ENCODE data around the gene RAB36.

The RAB36 gene

DNA sequence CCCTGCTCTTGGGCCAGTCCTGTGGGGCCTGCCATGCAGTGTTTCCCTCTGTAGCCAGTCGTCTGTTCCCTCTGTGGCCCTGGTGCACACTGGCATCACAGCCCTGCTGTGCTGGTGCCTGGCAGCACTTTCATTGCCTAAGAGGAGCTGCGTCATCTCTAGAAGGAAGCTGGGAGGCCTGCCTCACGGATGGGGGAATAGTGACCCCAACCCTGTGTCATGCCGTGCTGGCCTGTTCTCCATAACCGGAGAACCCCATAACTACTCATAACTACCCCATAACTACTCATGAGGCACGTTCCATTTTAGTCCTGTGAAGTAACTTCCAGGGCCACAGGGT lies 14.0 kb downstream of the RAB36 start:
- peak overlapping the region; percentile 34 for H2BK12ac ChIP-seq (ENCODE audit: low read length)
- no peak overlapping the region for H2BK120ac ChIP-seq (ENCODE audit: low read depth, low read length)
- H3K4ac ChIP-seq (ENCODE audit: low read length) = peak overlapping the region; percentile 68
- DNase-seq (ENCODE audit: low spot score) = no peak
- peak overlapping the region; percentile 86 for H3K23ac ChIP-seq (ENCODE audit: low read depth, low read length, poor library complexity)
- no peak overlapping the region for H3K4me3 ChIP-seq (ENCODE audit: low read length in 2 of 2)
- no peak overlapping the region for H2AFZ ChIP-seq (ENCODE audit: low read length)
- H3K27ac ChIP-seq (replicated peaks; ENCODE audit: low read length) = no peak overlapping the region
- H3K27me3 ChIP-seq (ENCODE audit: control insufficient read depth in 3 of 3, insufficient read depth in 3 of 3, low read depth in 1 of 3, low read length in 3 of 3) = no peaks in the 10 kb centered on the region
- H3K9me3 ChIP-seq (replicated peaks in 1 of 2; ENCODE audit: control insufficient read depth in 2 of 2, insufficient read depth in 1 of 2, low read depth in 1 of 2, low read length in 2 of 2) = no peaks in the 10 kb centered on the region
- H4K91ac ChIP-seq (ENCODE audit: low read depth, low read length, poor library complexity) = no peak overlapping the region
- peak overlapping the region; percentile 71 for H3K18ac ChIP-seq (ENCODE audit: low read length)
- WGBS, 2 donors (ENCODE audit: extremely low coverage in 2 of 2, insufficient read length in 2 of 2, insufficient replicate concordance in 1 of 2) = no CpG with 5 or more reads among the region's 6 CpGs
- H4K8ac ChIP-seq (ENCODE audit: low read depth, low read length) = no peak overlapping the region
- peaks cover 0 to 36% of the 10 kb centered on the region in 2 donors for H3K36me3 ChIP-seq (replicated peaks in 1 of 2; ENCODE audit: control insufficient read depth in 2 of 2, insufficient read depth in 2 of 2, low read length in 2 of 2)
- peak overlapping the region; percentile 77 for H2BK15ac ChIP-seq (ENCODE audit: low read length)
- H3K4me1 ChIP-seq (ENCODE audit: control insufficient read depth in 2 of 2, insufficient read depth in 1 of 2, low read depth in 1 of 2, low read length in 2 of 2) = peaks cover under 1 to 10% of the 10 kb centered on the region in 2 donors
- H3K79me1 ChIP-seq (ENCODE audit: low read depth, low read length) = no peaks in the 10 kb centered on the region
- H2BK5ac ChIP-seq (ENCODE audit: low read length) = no peak overlapping the region
- H2AK5ac ChIP-seq (ENCODE audit: low read depth, low read length) = peak overlapping the region; percentile 73
- H3K9ac ChIP-seq (ENCODE audit: low read depth, low read length, poor library complexity) = peak overlapping the region; percentile 63
- no peak overlapping the region for H3K4me2 ChIP-seq (ENCODE audit: insufficient read depth, low read length, poor library complexity, severe bottlenecking)
- H3K14ac ChIP-seq (ENCODE audit: low read length) = no peak overlapping the region

DNA sequence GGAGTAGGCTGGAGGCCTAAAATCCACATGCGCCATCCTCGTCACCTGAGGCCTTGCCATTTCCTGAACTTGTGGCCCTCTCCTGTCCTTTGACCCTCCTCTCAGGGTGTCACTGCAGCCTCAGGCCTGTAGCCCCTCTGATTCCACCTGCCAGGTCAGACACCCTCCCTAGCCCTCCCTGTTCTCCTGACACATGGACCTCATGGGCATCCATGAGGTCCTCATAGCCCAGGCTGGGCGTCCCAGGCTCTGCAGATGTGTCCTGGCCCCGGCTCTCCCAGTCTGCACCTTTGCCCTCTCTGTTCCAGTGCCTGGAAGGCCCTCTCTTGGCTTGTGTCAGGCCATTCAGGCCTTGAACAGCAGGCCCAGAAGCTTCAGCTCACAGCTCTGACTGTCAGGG lies 15.8 kb downstream of the RAB36 start:
- Histone ChIP-seq H2BK5ac (ENCODE audit: low read length) (no peak overlapping the region), H3K23ac (ENCODE audit: low read depth, low read length, poor library complexity) (peak overlapping the region; percentile 86), H3K79me1 (ENCODE audit: low read depth, low read length) (no peaks in the 10 kb centered on the region), H3K4me2 (ENCODE audit: insufficient read depth, low read length, poor library complexity, severe bottlenecking) (no peak overlapping the region), H3K36me3 (replicated peaks in 1 of 2; ENCODE audit: control insufficient read depth in 2 of 2, insufficient read depth in 2 of 2, low read length in 2 of 2) (peaks cover 2 to 22% of the 10 kb centered on the region in 2 donors), H2BK12ac (ENCODE audit: low read length) (no peak overlapping the region), H3K9me3 (replicated peaks in 1 of 2; ENCODE audit: control insufficient read depth in 2 of 2, insufficient read depth in 1 of 2, low read depth in 1 of 2, low read length in 2 of 2) (no peaks in the 10 kb centered on the region), H2BK15ac (ENCODE audit: low read length) (no peak overlapping the region), H3K4ac (ENCODE audit: low read length) (no peak overlapping the region), H3K4me3 (ENCODE audit: low read length in 2 of 2) (no peak overlapping the region), H4K8ac (ENCODE audit: low read depth, low read length) (no peak overlapping the region), H4K91ac (ENCODE audit: low read depth, low read length, poor library complexity) (no peak overlapping the region), H3K4me1 (ENCODE audit: control insufficient read depth in 2 of 2, insufficient read depth in 1 of 2, low read depth in 1 of 2, low read length in 2 of 2) (peaks cover 2 to 9% of the 10 kb centered on the region in 2 donors), H3K27ac (replicated peaks; ENCODE audit: low read length) (no peak overlapping the region), H2AK5ac (ENCODE audit: low read depth, low read length) (no peak overlapping the region), H2BK120ac (ENCODE audit: low read depth, low read length) (no peak overlapping the region), H3K18ac (ENCODE audit: low read length) (no peak overlapping the region), H3K27me3 (ENCODE audit: control insufficient read depth in 3 of 3, insufficient read depth in 3 of 3, low read depth in 1 of 3, low read length in 3 of 3) (no peaks in the 10 kb centered on the region), H3K9ac (ENCODE audit: low read depth, low read length, poor library complexity) (no peak overlapping the region), H2AFZ (ENCODE audit: low read length) (no peak overlapping the region), H3K14ac (ENCODE audit: low read length) (no peak overlapping the region)
- no peak for DNase-seq (ENCODE audit: low spot score)
- WGBS, 2 donors (ENCODE audit: extremely low coverage in 2 of 2, insufficient read length in 2 of 2, insufficient replicate concordance in 1 of 2) = no CpG with 5 or more reads among the region's 4 CpGs

DNA sequence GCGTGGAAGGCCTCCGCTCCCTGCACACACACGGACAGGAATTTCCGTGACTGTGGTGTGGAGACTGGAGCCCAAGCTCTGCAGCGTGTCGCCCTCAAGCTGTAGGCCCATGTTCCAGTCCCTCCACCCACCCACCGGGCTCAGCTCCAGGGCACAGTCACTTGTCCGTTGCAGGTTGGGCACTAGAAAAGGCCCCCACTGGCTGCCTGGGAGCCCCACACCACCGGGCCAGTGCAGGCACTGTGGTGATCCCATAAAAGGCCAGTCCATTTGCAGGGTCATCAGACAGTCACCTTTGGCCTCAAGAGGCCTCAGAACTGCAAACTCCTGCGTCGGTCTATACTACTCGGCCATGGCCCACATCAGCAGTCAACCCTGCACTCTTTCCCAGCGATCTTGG lies 16.3 kb downstream of the RAB36 start:
- H2AK5ac ChIP-seq (ENCODE audit: low read depth, low read length) = no peak overlapping the region
- no peak overlapping the region for H4K8ac ChIP-seq (ENCODE audit: low read depth, low read length)
- no peaks in the 10 kb centered on the region for H3K27me3 ChIP-seq (ENCODE audit: control insufficient read depth in 3 of 3, insufficient read depth in 3 of 3, low read depth in 1 of 3, low read length in 3 of 3)
- WGBS, 2 donors (ENCODE audit: extremely low coverage in 2 of 2, insufficient read length in 2 of 2, insufficient replicate concordance in 1 of 2) = no CpG with 5 or more reads among the region's 13 CpGs
- H3K4ac ChIP-seq (ENCODE audit: low read length) = no peak overlapping the region
- H3K14ac ChIP-seq (ENCODE audit: low read length) = no peak overlapping the region
- no peak overlapping the region for H3K4me2 ChIP-seq (ENCODE audit: insufficient read depth, low read length, poor library complexity, severe bottlenecking)
- peak overlapping the region; percentile 7 for H3K9ac ChIP-seq (ENCODE audit: low read depth, low read length, poor library complexity)
- peaks cover 2 to 11% of the 10 kb centered on the region in 2 donors for H3K4me1 ChIP-seq (ENCODE audit: control insufficient read depth in 2 of 2, insufficient read depth in 1 of 2, low read depth in 1 of 2, low read length in 2 of 2)
- H4K91ac ChIP-seq (ENCODE audit: low read depth, low read length, poor library complexity) = no peak overlapping the region
- peaks cover 2 to 20% of the 10 kb centered on the region in 2 donors for H3K36me3 ChIP-seq (replicated peaks in 1 of 2; ENCODE audit: control insufficient read depth in 2 of 2, insufficient read depth in 2 of 2, low read length in 2 of 2)
- no peak overlapping the region for H2AFZ ChIP-seq (ENCODE audit: low read length)
- H3K18ac ChIP-seq (ENCODE audit: low read length) = no peak overlapping the region
- H3K27ac ChIP-seq (replicated peaks; ENCODE audit: low read length) = no peak overlapping the region
- no peak overlapping the region for H3K4me3 ChIP-seq (ENCODE audit: low read length in 2 of 2)
- H3K23ac ChIP-seq (ENCODE audit: low read depth, low read length, poor library complexity) = peak overlapping the region; percentile 86
- no peaks in the 10 kb centered on the region for H3K79me1 ChIP-seq (ENCODE audit: low read depth, low read length)
- no peak for DNase-seq (ENCODE audit: low spot score)
- no peak overlapping the region for H2BK120ac ChIP-seq (ENCODE audit: low read depth, low read length)
- no peaks in the 10 kb centered on the region for H3K9me3 ChIP-seq (replicated peaks in 1 of 2; ENCODE audit: control insufficient read depth in 2 of 2, insufficient read depth in 1 of 2, low read depth in 1 of 2, low read length in 2 of 2)
- H2BK15ac ChIP-seq (ENCODE audit: low read length) = no peak overlapping the region
- H2BK5ac ChIP-seq (ENCODE audit: low read length) = no peak overlapping the region
- H2BK12ac ChIP-seq (ENCODE audit: low read length) = peak overlapping the region; percentile 69

DNA sequence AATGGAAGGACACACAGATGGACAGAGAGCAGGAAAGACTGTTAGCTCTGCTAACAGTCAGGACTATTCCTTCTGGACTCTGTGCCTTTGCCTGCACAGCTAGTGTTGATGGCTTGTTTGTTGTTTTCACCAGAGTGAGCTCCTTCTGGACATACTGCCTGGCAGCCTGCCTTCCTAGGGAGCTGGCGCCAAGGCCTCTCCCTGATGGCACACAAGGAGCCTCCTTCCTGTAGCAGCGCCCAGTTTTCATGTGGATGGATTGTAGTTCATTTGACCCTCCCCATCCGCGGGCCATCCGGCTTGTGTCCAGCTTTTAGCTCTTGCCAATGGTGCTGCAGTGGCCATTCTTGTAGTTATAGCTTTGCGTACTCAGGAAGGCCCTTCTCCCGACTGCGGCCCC lies 18.4 kb downstream of the RAB36 start:
- Histone ChIP-seq H3K4ac (ENCODE audit: low read length) (no peak overlapping the region), H3K27me3 (ENCODE audit: control insufficient read depth in 3 of 3, insufficient read depth in 3 of 3, low read depth in 1 of 3, low read length in 3 of 3) (no peaks in the 10 kb centered on the region), H3K9ac (ENCODE audit: low read depth, low read length, poor library complexity) (peak overlapping the region; percentile 45), H3K14ac (ENCODE audit: low read length) (no peak overlapping the region), H3K4me3 (ENCODE audit: low read length in 2 of 2) (no peak overlapping the region), H3K18ac (ENCODE audit: low read length) (peak overlapping the region; percentile 9), H2BK15ac (ENCODE audit: low read length) (no peak overlapping the region), H3K9me3 (replicated peaks in 1 of 2; ENCODE audit: control insufficient read depth in 2 of 2, insufficient read depth in 1 of 2, low read depth in 1 of 2, low read length in 2 of 2) (no peaks in the 10 kb centered on the region), H2BK5ac (ENCODE audit: low read length) (no peak overlapping the region), H3K23ac (ENCODE audit: low read depth, low read length, poor library complexity) (peak overlapping the region; percentile 66), H3K4me2 (ENCODE audit: insufficient read depth, low read length, poor library complexity, severe bottlenecking) (no peak overlapping the region), H2AFZ (ENCODE audit: low read length) (no peak overlapping the region), H2BK120ac (ENCODE audit: low read depth, low read length) (no peak overlapping the region), H3K36me3 (replicated peaks in 1 of 2; ENCODE audit: control insufficient read depth in 2 of 2, insufficient read depth in 2 of 2, low read length in 2 of 2) (peaks cover 2 to 18% of the 10 kb centered on the region in 2 donors), H4K91ac (ENCODE audit: low read depth, low read length, poor library complexity) (no peak overlapping the region), H3K79me1 (ENCODE audit: low read depth, low read length) (no peaks in the 10 kb centered on the region), H3K27ac (replicated peaks; ENCODE audit: low read length) (no peak overlapping the region), H4K8ac (ENCODE audit: low read depth, low read length) (no peak overlapping the region), H2AK5ac (ENCODE audit: low read depth, low read length) (no peak overlapping the region), H2BK12ac (ENCODE audit: low read length) (no peak overlapping the region), H3K4me1 (ENCODE audit: control insufficient read depth in 2 of 2, insufficient read depth in 1 of 2, low read depth in 1 of 2, low read length in 2 of 2) (peaks cover 8 to 12% of the 10 kb centered on the region in 2 donors)
- no CpG with 5 or more reads among the region's 8 CpGs for WGBS, 2 donors (ENCODE audit: extremely low coverage in 2 of 2, insufficient read length in 2 of 2, insufficient replicate concordance in 1 of 2)
- no peak for DNase-seq (ENCODE audit: low spot score)
